Activated CD8-positive, alpha-beta memory T cell treated with anti-CD3 and anti-CD28 coated beads, Interleukin-2, amount 10 ng/mL, durations not matched to agents 7 days and 5 days (primary cell): ENCODE data around the gene BPIFB2. TPM values are rescaled to one million over a fixed set of nuclear protein-coding genes. Genes with fewer than 3 reads are reported as not detected.

ENCODE experiments used
- ATAC-seq: fragments of 150-1000 bp; cut with Tn5 transposase; one replicate; pipeline ENCODE4 v1.10.0; 2021; ENCODE audit warnings: moderate library complexity
- CTCF ChIA-PET: fragments of 350-600 bp; sonication (Branson Sonifier 250); formaldehyde crosslinking; loops from one replicate; lab custom pipeline; 2021; ENCODE audit warnings: antibody characterized with exemption; lab: Charles Lee
- DNase-seq: peaks from one replicate; pipeline ENCODE4 v3.0.0-alpha.2; 2020
- H3K27ac Mint-ChIP-seq: one replicate; pipeline ENCODE4 v1.8.0; 2021; ENCODE audit warnings: mild to moderate bottlenecking, mixed read lengths
- H3K27me3 Mint-ChIP-seq: one replicate; pipeline ENCODE4 v1.8.0; 2021; ENCODE audit warnings: mixed read lengths
- H3K36me3 Mint-ChIP-seq: one replicate; pipeline ENCODE4 v1.8.0; 2021; ENCODE audit warnings: mild to moderate bottlenecking, mixed read lengths
- H3K4me1 Mint-ChIP-seq: one replicate; pipeline ENCODE4 v1.8.0; 2021; ENCODE audit warnings: mixed read lengths
- H3K4me3 Mint-ChIP-seq: one replicate; pipeline ENCODE4 v1.8.0; 2021; ENCODE audit warnings: mild to moderate bottlenecking, moderate library complexity, mixed read lengths
- H3K9me3 Mint-ChIP-seq: one replicate; pipeline ENCODE4 v1.8.0; 2022; ENCODE audit warnings: low read depth, mixed read lengths
- total RNA-seq, 2 experiments: library from RNA; stranded (reverse); gene quantifications; one replicate each; pipeline ENCODE4 v1.2.3, GENCODE V29; 2021

The BPIFB2 gene
- total RNA-seq, 2 experiments from 2014 or later: not detected

DNA sequence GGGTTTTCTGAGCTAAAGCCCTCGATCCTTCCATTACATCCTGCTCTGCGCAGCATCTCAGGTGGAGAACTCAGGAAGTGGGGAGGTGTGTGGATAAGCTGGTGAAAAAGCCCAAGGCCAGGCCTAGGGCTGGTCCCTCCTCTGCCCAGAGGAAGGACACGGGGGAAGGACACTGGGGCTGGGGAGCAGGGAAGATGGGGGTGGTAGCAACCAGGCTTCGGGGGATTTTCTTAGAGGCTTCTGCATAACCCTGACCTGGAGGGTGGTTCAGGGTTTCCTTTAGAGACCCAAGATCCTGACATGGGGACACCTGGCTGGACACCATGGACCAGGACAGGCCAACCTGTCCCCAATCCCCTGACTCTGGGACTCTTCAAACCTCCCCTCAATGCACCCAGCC is 41.1 kb upstream of the BPIFB2 start:
- CTCF ChIA-PET: interaction anchor here (0.8 to 2.8 kb wide), 9 partner anchors 11 to 146 kb away, joined by 3 to 14 read pairs (median 7); no protein-coding TSS in a partner anchor
- Mint-ChIP-seq H3K27ac (peak overlapping the region; percentile 96), H3K4me1 (peaks cover 84% of the 10 kb centered on the region), H3K27me3 (no peaks in the 10 kb centered on the region), H3K4me3 (peak overlapping the region; percentile 60), H3K9me3 (no peaks in the 10 kb centered on the region), H3K36me3 (no peaks in the 10 kb centered on the region)
- no peak for ATAC-seq
- peak; percentile 41 for DNase-seq

DNA sequence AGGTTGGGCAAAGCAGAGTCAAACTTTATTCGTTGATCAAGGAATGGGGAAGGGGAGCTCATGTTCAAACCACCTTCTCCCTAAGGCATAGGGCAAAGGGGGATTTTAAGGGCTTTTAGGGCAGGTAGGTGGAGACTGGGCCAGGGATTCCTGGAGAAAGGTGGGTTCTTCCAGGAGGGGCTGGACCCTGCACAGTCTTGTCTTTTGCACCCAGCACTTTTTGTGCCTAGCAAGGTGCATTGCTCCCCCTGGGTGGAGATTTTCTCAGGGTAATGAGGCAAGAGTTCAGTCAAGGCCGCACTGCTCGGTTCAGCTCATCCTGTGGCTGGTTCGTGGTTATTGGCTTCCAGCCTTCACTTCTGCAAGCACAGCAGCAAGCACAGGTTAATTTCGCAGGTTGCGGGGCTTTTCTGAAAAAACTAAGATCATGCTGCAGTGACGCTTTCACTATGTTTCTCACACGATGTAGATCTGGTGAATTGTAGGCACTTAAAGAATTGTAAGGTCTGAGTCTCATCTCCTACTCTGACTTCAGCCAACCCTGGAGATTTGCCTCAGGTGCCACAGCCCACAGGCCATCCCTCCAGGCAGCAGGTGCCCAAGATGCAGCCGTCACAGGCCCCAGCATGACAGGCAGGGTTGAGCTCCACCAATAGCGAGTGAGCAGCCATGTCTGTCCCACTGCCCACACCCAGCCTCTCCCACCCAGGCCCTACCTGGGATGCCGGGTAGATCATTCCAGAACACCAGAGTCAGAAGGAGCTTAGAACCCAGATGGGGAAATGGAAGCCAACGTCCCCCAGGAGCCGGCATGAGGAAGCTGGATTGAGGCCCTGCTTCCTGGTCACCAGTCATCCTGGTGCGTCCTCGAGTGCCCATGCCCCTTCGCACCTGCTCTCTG is 40.4 kb upstream of the BPIFB2 start:
- Mint-ChIP-seq H3K4me1 (peaks cover 80% of the 10 kb centered on the region), H3K27me3 (no peaks in the 10 kb centered on the region), H3K4me3 (peak overlapping the region; percentile 60), H3K27ac (peak overlapping the region; percentile 96), H3K36me3 (no peaks in the 10 kb centered on the region), H3K9me3 (no peaks in the 10 kb centered on the region)
- DNase-seq: peak; percentile 91
- ATAC-seq: peak; percentile 58
- CTCF ChIA-PET: interaction anchor here (0.6 to 2.8 kb wide), 12 partner anchors 10 to 177 kb away, joined by 3 to 14 read pairs (median 5); no protein-coding TSS in a partner anchor

DNA sequence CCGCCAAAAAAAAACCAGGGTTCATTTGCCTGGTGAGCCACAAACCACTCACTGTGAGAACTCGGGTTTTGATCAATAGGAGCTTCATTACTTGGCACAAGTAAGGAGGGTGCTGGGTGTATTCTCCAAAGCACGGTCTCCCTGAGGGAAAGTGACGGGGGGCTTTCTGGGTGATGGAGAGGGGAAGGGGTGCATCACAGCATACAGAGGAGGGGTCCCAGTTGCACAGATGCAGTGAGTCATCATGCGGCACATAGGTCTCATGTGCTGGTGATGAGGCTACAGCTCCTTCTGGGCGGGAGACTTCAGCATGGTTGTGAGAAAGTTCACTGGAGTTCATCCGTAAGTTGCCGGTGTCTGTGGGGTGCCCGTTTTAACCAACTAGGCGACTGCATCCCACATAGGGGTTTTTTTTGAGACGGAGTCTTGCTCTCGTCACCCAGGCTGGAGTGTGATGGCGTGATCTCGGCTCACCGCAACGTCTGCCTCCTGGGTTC is 39.5 kb upstream of the BPIFB2 start:
- Mint-ChIP-seq H3K27ac (peak overlapping the region; percentile 96), H3K4me1 (peaks cover 74% of the 10 kb centered on the region), H3K4me3 (peak overlapping the region; percentile 60), H3K27me3 (no peaks in the 10 kb centered on the region), H3K9me3 (no peaks in the 10 kb centered on the region), H3K36me3 (no peaks in the 10 kb centered on the region)
- peak; percentile 13 for ATAC-seq
- CTCF ChIA-PET: interaction anchor here (0.6 to 2.8 kb wide), 10 partner anchors 9 to 178 kb away, joined by 3 to 14 read pairs (median 6); no protein-coding TSS in a partner anchor
- DNase-seq: peak; percentile 78

DNA sequence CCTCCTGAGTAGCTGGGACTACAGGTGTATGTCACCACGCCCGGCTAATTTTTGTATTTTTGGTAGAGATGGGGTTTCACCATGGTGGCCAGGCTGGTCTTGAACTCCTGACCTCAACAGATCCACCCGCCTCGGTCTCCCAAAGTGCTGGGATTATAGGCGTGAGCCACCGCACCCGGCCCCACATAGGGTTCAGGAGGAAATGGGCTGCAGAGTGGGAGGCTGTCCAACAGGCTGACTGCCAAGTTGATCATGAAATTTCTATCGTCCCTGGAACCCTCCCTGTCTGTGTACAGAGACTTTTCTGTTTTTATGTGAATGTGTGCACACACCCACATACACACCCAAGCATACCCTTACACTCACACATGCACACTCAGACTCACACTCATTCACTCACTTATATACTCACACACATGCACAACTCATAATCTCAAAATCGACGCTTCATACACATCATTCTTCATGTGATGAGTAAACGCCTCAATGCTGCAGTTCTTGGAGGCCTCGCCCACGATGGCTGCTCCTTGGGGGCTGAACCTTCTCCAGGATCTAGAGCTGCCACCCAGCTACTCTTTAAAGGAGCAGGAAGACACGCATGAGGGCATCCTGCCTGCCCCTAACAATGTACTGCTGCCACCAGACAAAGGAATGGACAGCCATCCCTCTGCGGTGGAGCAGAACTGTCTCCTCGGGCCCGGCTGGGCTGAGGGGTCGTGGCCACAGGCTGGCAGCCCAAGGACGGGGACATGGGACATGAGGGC is 38.8 kb upstream of the BPIFB2 start:
- DNase-seq: no peak
- Mint-ChIP-seq H3K4me1 (peaks cover 68% of the 10 kb centered on the region), H3K27ac (peak overlapping the region; percentile 96), H3K4me3 (peak overlapping the region; percentile 14), H3K27me3 (no peaks in the 10 kb centered on the region), H3K36me3 (no peaks in the 10 kb centered on the region), H3K9me3 (no peaks in the 10 kb centered on the region)
- no peak for ATAC-seq
- CTCF ChIA-PET: interaction anchor here (1.0 to 2.8 kb wide), 5 partner anchors 14 to 71 kb away, joined by 3 to 14 read pairs (median 8); no protein-coding TSS in a partner anchor

DNA sequence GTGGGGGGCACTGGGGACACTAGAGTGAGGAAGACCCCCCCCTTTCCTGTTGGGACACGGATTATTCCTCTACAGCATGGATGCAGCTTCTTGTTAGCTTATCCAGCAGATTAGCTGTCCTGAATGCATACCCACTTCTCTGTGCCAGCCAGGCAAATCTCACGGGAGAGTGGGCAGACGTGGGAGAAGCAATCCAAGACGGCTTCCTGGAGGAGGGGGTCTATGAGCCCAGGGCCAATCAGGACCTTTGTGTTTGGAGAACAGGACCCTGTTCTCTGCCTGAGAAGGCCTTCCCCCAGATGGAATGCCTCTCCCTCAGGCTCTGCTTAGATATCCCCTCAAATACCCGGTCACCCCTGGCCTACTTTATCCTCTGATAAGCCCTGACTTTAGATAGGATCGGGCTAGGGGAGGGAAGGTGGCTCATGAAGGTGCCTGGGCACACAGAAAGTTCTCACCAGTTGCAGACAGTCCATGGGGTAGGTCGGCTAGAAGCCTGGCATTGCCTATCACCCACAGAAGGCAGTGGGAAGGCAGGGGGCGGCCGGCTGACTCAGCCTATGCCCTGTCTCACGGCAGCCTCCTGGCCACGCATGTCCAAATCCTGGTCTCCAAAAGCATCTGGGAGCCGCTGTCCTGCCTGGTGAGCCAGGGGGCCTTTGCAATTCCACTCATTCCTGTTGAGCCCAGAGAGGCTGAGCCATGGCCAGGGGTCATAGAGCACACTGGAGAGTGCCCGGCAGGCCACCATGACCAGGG is 38.0 kb upstream of the BPIFB2 start:
- no peaks in the 10 kb centered on the region for H3K36me3 Mint-ChIP-seq
- no peak for DNase-seq
- no peak overlapping the region for H3K4me3 Mint-ChIP-seq
- peak overlapping the region; percentile 96 for H3K27ac Mint-ChIP-seq
- no peaks in the 10 kb centered on the region for H3K9me3 Mint-ChIP-seq
- peaks cover 62% of the 10 kb centered on the region for H3K4me1 Mint-ChIP-seq
- CTCF ChIA-PET: no interaction called here
- H3K27me3 Mint-ChIP-seq: no peaks in the 10 kb centered on the region
- no peak for ATAC-seq

DNA sequence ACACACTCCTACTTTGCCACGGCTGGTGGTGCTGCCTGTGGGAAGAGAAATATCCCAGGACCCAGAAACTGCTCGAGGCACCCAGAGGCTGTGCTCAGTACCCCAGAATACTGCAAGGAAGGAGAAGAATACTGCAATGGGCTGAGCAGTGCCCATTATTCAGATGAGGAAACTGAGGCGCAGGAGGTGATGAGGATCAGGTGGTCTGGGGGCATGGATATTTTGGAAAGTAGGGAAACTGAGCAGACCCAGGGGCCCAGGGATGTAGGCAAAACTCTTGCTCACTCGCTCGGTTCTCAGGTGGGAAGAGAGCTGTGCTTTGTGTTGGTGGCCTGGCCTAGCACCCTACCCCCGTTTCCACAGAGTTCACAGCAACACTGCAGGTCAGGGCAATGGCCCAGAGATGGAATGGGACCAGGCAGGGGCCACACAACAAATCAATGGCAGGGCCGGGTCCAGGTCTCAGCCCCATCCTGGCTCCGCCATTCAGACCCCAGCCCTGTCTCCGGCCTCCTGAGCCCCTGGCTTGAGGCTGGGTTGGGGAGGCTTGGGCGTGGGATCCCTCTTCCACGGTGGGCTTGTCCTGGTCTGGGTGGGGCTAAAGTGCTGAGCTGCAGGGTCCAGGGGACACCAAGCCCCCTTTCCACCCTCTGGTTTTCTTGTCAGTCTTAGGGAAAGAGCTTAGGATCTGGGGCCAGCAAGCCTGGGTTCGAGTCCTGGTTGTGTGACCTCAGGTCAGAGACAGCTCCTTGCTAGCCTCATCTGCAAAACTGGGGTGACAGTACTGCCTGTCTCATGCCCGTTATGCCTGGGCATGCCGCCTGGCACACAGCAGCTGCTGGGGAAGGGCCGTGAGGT is 37.2 kb upstream of the BPIFB2 start:
- H3K4me1 Mint-ChIP-seq: peaks cover 60% of the 10 kb centered on the region
- H3K9me3 Mint-ChIP-seq: no peaks in the 10 kb centered on the region
- H3K27ac Mint-ChIP-seq: no peak overlapping the region
- H3K36me3 Mint-ChIP-seq: no peaks in the 10 kb centered on the region
- ATAC-seq: no peak
- no peaks in the 10 kb centered on the region for H3K27me3 Mint-ChIP-seq
- DNase-seq: no peak
- H3K4me3 Mint-ChIP-seq: no peak overlapping the region
- CTCF ChIA-PET: no interaction called here

DNA sequence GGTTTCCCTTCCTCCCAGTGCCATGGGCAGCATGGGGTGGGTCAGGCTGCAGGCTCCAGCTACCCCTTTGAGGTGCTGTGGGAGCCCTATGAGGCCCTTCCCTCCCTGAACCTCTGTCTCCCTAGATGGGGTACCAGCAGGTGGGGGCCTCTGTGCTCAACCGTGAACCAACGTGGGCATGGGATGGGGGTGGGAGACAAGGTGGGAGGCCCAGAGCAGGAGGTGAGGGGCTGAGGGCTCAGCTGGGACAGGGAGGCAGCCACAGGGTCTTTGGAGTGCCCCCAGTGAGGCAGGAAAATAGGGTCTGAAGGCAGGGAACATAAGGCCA is 36.6 kb upstream of the BPIFB2 start:
- Mint-ChIP-seq H3K4me3 (no peak overlapping the region), H3K4me1 (peaks cover 56% of the 10 kb centered on the region), H3K27ac (no peak overlapping the region), H3K9me3 (no peaks in the 10 kb centered on the region), H3K36me3 (no peaks in the 10 kb centered on the region), H3K27me3 (no peaks in the 10 kb centered on the region)
- ATAC-seq: no peak
- no peak for DNase-seq
- CTCF ChIA-PET: interaction anchor here (1.5 kb wide), 1 partner anchor 8 kb away, joined by 4 read pairs; no protein-coding TSS in a partner anchor

DNA sequence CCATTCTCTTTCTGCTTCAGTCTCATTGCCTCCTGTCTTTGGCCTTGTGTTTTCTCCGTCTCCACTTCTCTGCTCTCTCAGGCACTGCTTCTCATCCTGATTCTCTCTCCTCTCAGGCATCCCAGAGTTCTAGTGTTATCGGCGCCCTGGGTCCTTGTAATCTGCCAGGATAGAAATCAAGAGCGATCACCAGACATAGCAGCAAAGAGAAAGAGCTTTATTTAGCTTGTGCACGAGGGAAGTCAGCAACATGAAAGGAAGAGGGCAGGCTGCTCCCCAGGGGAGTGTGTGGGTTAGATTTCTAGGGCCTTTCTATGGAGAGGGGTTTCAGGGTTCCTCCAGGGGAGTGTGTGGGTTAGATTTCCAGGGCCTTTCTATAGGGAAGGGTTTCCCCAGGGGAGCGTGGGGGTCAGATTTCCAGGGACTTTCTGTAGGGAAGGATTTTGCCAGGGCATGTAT is 35.8 kb upstream of the BPIFB2 start:
- no peak overlapping the region for H3K4me3 Mint-ChIP-seq
- DNase-seq: no peak
- no peak overlapping the region for H3K27ac Mint-ChIP-seq
- CTCF ChIA-PET: interaction anchor here (0.8 to 3.1 kb wide), 5 partner anchors 8 to 24 kb away, joined by 3 to 8 read pairs (median 4); no protein-coding TSS in a partner anchor
- H3K36me3 Mint-ChIP-seq: peaks cover 5% of the 10 kb centered on the region
- ATAC-seq: peak; percentile 20
- H3K9me3 Mint-ChIP-seq: peaks cover 6% of the 10 kb centered on the region
- peaks cover 54% of the 10 kb centered on the region for H3K4me1 Mint-ChIP-seq
- H3K27me3 Mint-ChIP-seq: no peaks in the 10 kb centered on the region

DNA sequence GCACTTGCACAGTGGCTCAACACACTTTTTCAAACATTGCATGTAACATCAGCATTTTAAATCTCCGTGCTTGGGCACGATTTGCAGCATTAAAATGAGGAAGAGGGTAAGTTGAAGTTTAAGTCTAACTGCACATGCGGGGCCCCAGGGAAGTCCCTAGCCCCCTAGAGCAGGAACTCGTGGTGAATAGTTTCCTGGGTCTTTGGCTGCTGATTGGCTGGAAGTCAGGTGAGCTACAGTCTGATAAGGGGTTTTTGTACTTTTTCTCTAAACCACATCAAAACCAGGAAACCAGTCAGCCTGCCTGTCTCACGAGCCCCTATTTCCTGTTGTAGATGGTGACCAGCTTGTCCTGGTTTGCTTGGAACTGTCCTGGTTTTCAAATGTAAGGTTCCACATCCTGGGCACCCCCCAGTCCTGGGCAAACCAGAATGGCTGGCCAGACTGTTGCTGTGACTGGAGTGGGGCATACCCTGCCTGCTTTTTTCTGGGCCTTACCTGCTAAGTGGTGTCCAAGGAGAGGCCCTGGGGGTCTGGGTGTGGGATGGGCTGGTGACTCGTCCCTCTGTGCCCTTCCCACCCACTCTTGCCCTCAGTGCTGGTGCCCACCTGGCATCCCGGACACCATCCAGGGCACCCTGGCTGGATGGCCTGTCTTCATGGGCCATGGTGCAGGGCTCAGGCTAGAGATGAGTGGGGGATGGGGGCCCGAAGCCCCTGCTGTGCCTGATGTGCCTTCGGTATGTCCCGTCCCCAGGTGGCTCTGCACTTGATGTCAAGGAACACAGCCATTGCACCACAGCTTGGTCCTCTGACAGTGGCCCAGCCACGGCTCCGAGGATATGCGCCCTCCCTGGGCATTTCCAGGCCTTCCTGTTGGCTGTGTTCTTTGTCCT is 35.1 kb upstream of the BPIFB2 start:
- peak; percentile 75 for ATAC-seq
- Mint-ChIP-seq H3K4me1 (peaks cover 50% of the 10 kb centered on the region), H3K4me3 (no peak overlapping the region), H3K27me3 (no peaks in the 10 kb centered on the region), H3K36me3 (peaks cover 8% of the 10 kb centered on the region), H3K27ac (no peak overlapping the region), H3K9me3 (peaks cover 8% of the 10 kb centered on the region)
- peak; percentile 92 for DNase-seq
- CTCF ChIA-PET: interaction anchor here (0.8 to 3.1 kb wide), 5 partner anchors 9 to 23 kb away, joined by 3 to 8 read pairs (median 4); no protein-coding TSS in a partner anchor

DNA sequence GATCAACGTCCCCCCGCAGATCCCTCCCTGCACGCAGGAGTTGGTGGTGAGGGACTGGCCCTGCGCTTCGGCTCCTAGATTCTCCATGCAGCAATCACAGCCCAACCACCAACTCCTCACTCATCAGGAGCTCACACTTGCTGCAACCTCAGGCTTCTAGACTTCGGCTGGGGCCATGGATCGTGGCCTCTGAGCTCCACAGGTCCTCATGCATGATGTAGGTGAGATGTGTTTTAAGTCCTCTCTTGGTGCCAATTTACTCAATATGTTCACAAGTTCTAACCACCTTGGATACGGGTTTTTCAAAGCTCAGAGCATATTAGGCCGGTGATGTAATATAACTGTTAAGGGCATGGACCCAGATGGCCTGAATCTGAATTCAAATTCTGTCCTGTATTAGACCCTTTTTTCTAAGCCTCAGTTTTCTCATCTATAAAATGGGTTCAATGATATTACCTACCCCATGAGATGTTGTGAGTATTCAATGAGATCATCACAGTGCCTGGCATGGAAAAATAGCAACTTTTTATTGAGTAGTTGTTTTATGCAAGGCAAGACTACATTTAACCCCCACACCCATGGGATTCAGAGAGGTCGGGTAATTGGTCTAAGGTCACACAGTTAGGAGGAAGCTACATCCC is 34.3 kb upstream of the BPIFB2 start:
- Mint-ChIP-seq H3K27me3 (no peaks in the 10 kb centered on the region), H3K27ac (no peak overlapping the region), H3K4me1 (peaks cover 43% of the 10 kb centered on the region), H3K36me3 (peaks cover 8% of the 10 kb centered on the region), H3K9me3 (peaks cover 8% of the 10 kb centered on the region), H3K4me3 (no peak overlapping the region)
- CTCF ChIA-PET: interaction anchor here (1.4 to 3.1 kb wide), 4 partner anchors 13 to 195 kb away, joined by 4 to 8 read pairs (median 4); no protein-coding TSS in a partner anchor
- no peak for ATAC-seq
- peak; percentile 40 for DNase-seq
